Activated CD4-positive, alpha-beta T cell treated with anti-CD3 and anti-CD28 coated beads, Interleukin-2, amount 10 ng/mL, durations not matched to agents 7 days and 5 days (primary cell): Measurements from ENCODE around the gene PTGDR2. TPM values are rescaled to one million over a fixed set of nuclear protein-coding genes. Genes with fewer than 3 reads are reported as not detected.

Experiments
- CTCF ChIA-PET: fragments of 350-600 bp; sonication (Branson Sonifier 250); formaldehyde crosslinking; loops from one replicate; lab custom pipeline; 2021; ENCODE audit warnings: antibody characterized with exemption; lab: Charles Lee
- POLR2A ChIA-PET: fragments of 350-600 bp; sonication (Branson Sonifier 250); formaldehyde crosslinking; loops from one replicate; lab custom pipeline; 2021; ENCODE audit warnings: antibody characterized with exemption; lab: Charles Lee
- DNase-seq: peaks from one replicate; pipeline ENCODE4 v3.0.0-alpha.2; 2020
- H3K27ac Mint-ChIP-seq: one replicate; pipeline ENCODE4 v1.8.0; 2021; ENCODE audit warnings: mild to moderate bottlenecking, moderate library complexity, mixed read lengths
- H3K27me3 Mint-ChIP-seq: one replicate; pipeline ENCODE4 v1.8.0; 2021; ENCODE audit warnings: mixed read lengths
- H3K36me3 Mint-ChIP-seq: one replicate; pipeline ENCODE4 v1.8.0; 2021; ENCODE audit warnings: low read depth, mixed read lengths
- H3K4me1 Mint-ChIP-seq: one replicate; pipeline ENCODE4 v1.8.0; 2021; ENCODE audit warnings: mixed read lengths
- H3K4me3 Mint-ChIP-seq: one replicate; pipeline ENCODE4 v1.8.0; 2021; ENCODE audit warnings: mild to moderate bottlenecking, moderate library complexity, mixed read lengths
- H3K9me3 Mint-ChIP-seq: one replicate; pipeline ENCODE4 v1.8.0; 2021; ENCODE audit warnings: mixed read lengths
- total RNA-seq, 2 experiments: library from RNA; stranded (reverse); gene quantifications; one replicate each; pipeline ENCODE4 v1.2.3, GENCODE V29; 2021

Gene PTGDR2
- total RNA-seq, 2 experiments from 2014 or later: 1.3 to 1.4 TPM

- H3K27me3 Mint-ChIP-seq: no peaks in the 10 kb centered on the region
- DNase-seq: no peak
- H3K4me1 Mint-ChIP-seq: peaks cover 13% of the 10 kb centered on the region
- CTCF ChIA-PET: interaction anchor here (1.0 kb wide), 1 partner anchor 11 kb away, joined by 3 read pairs; no protein-coding TSS in a partner anchor
- H3K27ac Mint-ChIP-seq: no peak overlapping the region
- H3K9me3 Mint-ChIP-seq: no peaks in the 10 kb centered on the region
- H3K36me3 Mint-ChIP-seq: peaks cover 17% of the 10 kb centered on the region
- no peak overlapping the region for H3K4me3 Mint-ChIP-seq
- POLR2A ChIA-PET: no interaction called here
These were observed 2.5 kb downstream of the PTGDR2 start for GRCh38 chr11:60852982-60853950.

- ChIA-PET POLR2A (no interaction called here), CTCF (interaction anchor here (1.0 kb wide), 1 partner anchor 10 kb away, joined by 3 read pairs; no protein-coding TSS in a partner anchor)
- Mint-ChIP-seq H3K4me1 (peaks cover 6% of the 10 kb centered on the region), H3K36me3 (peaks cover 16% of the 10 kb centered on the region), H3K4me3 (no peak overlapping the region), H3K27me3 (no peaks in the 10 kb centered on the region), H3K27ac (no peak overlapping the region), H3K9me3 (no peaks in the 10 kb centered on the region)
- DNase-seq: no peak
These were observed 3.4 kb downstream of the PTGDR2 start for GRCh38 chr11:60852117-60852981.

- no peaks in the 10 kb centered on the region for H3K9me3 Mint-ChIP-seq
- H3K36me3 Mint-ChIP-seq: peaks cover 16% of the 10 kb centered on the region
- H3K4me1 Mint-ChIP-seq: peaks cover 7% of the 10 kb centered on the region
- no peak overlapping the region for H3K4me3 Mint-ChIP-seq
- DNase-seq: no peak
- H3K27ac Mint-ChIP-seq: no peak overlapping the region
- ChIA-PET POLR2A (no interaction called here), CTCF (interaction anchor here (1.7 kb wide), 1 partner anchor 20 kb away, joined by 9 read pairs; no protein-coding TSS in a partner anchor)
- H3K27me3 Mint-ChIP-seq: no peaks in the 10 kb centered on the region
These were observed 4.2 kb downstream of the PTGDR2 start for GRCh38 chr11:60851327-60852104.

- ChIA-PET CTCF (interaction anchor here (0.9 to 1.7 kb wide), 5 partner anchors 11 to 38 kb away, joined by 4 to 9 read pairs (median 5); no protein-coding TSS in a partner anchor), POLR2A (no interaction called here)
- H3K27ac Mint-ChIP-seq: peak overlapping the region; percentile 19
- H3K4me3 Mint-ChIP-seq: no peak overlapping the region
- H3K36me3 Mint-ChIP-seq: peaks cover 18% of the 10 kb centered on the region
- no peak for DNase-seq
- H3K27me3 Mint-ChIP-seq: no peaks in the 10 kb centered on the region
- H3K9me3 Mint-ChIP-seq: no peaks in the 10 kb centered on the region
- peaks cover 8% of the 10 kb centered on the region for H3K4me1 Mint-ChIP-seq
These were observed 5.9 kb downstream of the PTGDR2 start for GRCh38 chr11:60849641-60850520.

GRCh38 chr11:60848714-60849151 is 7.0 kb downstream of the PTGDR2 start:
- CTCF ChIA-PET: interaction anchor here (1.0 to 1.2 kb wide), 3 partner anchors 12 to 39 kb away, joined by 4 to 5 read pairs (median 5); no protein-coding TSS in a partner anchor
- H3K27ac Mint-ChIP-seq: peak overlapping the region; percentile 67
- POLR2A ChIA-PET: no interaction called here
- DNase-seq: no peak
- no peaks in the 10 kb centered on the region for H3K27me3 Mint-ChIP-seq
- H3K9me3 Mint-ChIP-seq: no peaks in the 10 kb centered on the region
- peaks cover 19% of the 10 kb centered on the region for H3K4me1 Mint-ChIP-seq
- H3K4me3 Mint-ChIP-seq: no peak overlapping the region
- peaks cover 20% of the 10 kb centered on the region for H3K36me3 Mint-ChIP-seq

- Mint-ChIP-seq H3K27me3 (no peaks in the 10 kb centered on the region), H3K36me3 (peaks cover 20% of the 10 kb centered on the region), H3K9me3 (no peaks in the 10 kb centered on the region), H3K27ac (no peak overlapping the region), H3K4me1 (peaks cover 28% of the 10 kb centered on the region), H3K4me3 (no peak overlapping the region)
- CTCF ChIA-PET: no interaction called here
- no peak for DNase-seq
- POLR2A ChIA-PET: no interaction called here
These were observed 7.9 kb downstream of the PTGDR2 start for GRCh38 chr11:60847896-60848295.

- Mint-ChIP-seq H3K4me3 (no peak overlapping the region), H3K4me1 (peaks cover 31% of the 10 kb centered on the region), H3K9me3 (no peaks in the 10 kb centered on the region), H3K27me3 (no peaks in the 10 kb centered on the region), H3K36me3 (peaks cover 20% of the 10 kb centered on the region), H3K27ac (no peak overlapping the region)
- DNase-seq: no peak
- POLR2A ChIA-PET: no interaction called here
- CTCF ChIA-PET: interaction anchor here (0.5 to 1.1 kb wide), 2 partner anchors 13 to 321 kb away, joined by 3 read pairs; no protein-coding TSS in a partner anchor
These were observed 8.5 kb downstream of the PTGDR2 start for GRCh38 chr11:60847281-60847680.

- no peak overlapping the region for H3K27ac Mint-ChIP-seq
- POLR2A ChIA-PET: no interaction called here
- H3K9me3 Mint-ChIP-seq: no peaks in the 10 kb centered on the region
- no peak for DNase-seq
- CTCF ChIA-PET: interaction anchor here (1.6 to 2.0 kb wide), 2 partner anchors 42 to 68 kb away, joined by 4 to 8 read pairs; partner anchors contain the start of gene TMEM109
- H3K36me3 Mint-ChIP-seq: peaks cover 13% of the 10 kb centered on the region
- no peak overlapping the region for H3K4me3 Mint-ChIP-seq
- H3K4me1 Mint-ChIP-seq: peaks cover 41% of the 10 kb centered on the region
- no peaks in the 10 kb centered on the region for H3K27me3 Mint-ChIP-seq
These were observed 10.4 kb downstream of the PTGDR2 start for GRCh38 chr11:60845338-60845737.

GRCh38 chr11:60844870-60845221 is 10.9 kb downstream of the PTGDR2 start:
- CTCF ChIA-PET: interaction anchor here (1.6 to 2.0 kb wide), 3 partner anchors 21 to 69 kb away, joined by 4 to 9 read pairs (median 8); partner anchors contain the start of gene TMEM109
- H3K27ac Mint-ChIP-seq: peak overlapping the region; percentile 67
- POLR2A ChIA-PET: no interaction called here
- peaks cover 41% of the 10 kb centered on the region for H3K4me1 Mint-ChIP-seq
- H3K36me3 Mint-ChIP-seq: peaks cover 10% of the 10 kb centered on the region
- no peaks in the 10 kb centered on the region for H3K27me3 Mint-ChIP-seq
- H3K4me3 Mint-ChIP-seq: peak overlapping the region; percentile 84
- DNase-seq: no peak
- no peaks in the 10 kb centered on the region for H3K9me3 Mint-ChIP-seq

GRCh38 chr11:60844045-60844869 is 11.5 kb downstream of the PTGDR2 start:
- POLR2A ChIA-PET: no interaction called here

More at GRCh38 chr11:60844045-60844869, 11.5 kb downstream of the PTGDR2 start:
- Mint-ChIP-seq H3K27me3 (no peaks in the 10 kb centered on the region), H3K27ac (peak overlapping the region; percentile 67), H3K4me3 (peak overlapping the region; percentile 84), H3K9me3 (no peaks in the 10 kb centered on the region), H3K36me3 (peaks cover 10% of the 10 kb centered on the region), H3K4me1 (peaks cover 41% of the 10 kb centered on the region)
- DNase-seq: no peak
- CTCF ChIA-PET: interaction anchor here (0.9 to 2.0 kb wide), 4 partner anchors 13 to 43 kb away, joined by 3 to 13 read pairs (median 8); no protein-coding TSS in a partner anchor
